Thoracic aorta (tissue), 2 donors: Measurements from ENCODE around the gene C1QTNF2. TPM values are rescaled to one million over a fixed set of nuclear protein-coding genes. Genes with fewer than 3 reads are reported as not detected.

ENCODE experiments used
- ATAC-seq: fragments of 150-250 bp; one replicate; pipeline ENCODE4 v1.8.0; 2017; ENCODE audit warnings: low read depth; ENCODE audit not compliant: insufficient number of reproducible peaks, low FRiP score
- DNase-seq: peaks from one replicate; pipeline ENCODE4 v3.0.0-alpha.2; 2020; ENCODE audit warnings: low spot score
- H3K27ac ChIP-seq, 2 donors: fragments of 200-600 bp; sonication (generic); 1 replicate in 1 of 2; 2 replicates in 1 of 2; pipeline ENCODE4 v1.5.1; 2016; ENCODE audit warnings: mild to moderate bottlenecking in 2 of 2, moderate library complexity in 2 of 2
- H3K27me3 ChIP-seq: fragments of 200-600 bp; sonication (generic); replicated peaks from 2 replicates; pipeline ENCODE4 v1.6.0; 2016; ENCODE audit warnings: mild to moderate bottlenecking; ENCODE audit not compliant: insufficient read depth
- H3K36me3 ChIP-seq: fragments of 200-600 bp; sonication (generic); one replicate; pipeline ENCODE4 v1.5.1; 2016
- H3K4me1 ChIP-seq, 2 donors: fragments of 200-600 bp; sonication (generic); 1 replicate in 1 of 2; 2 replicates in 1 of 2; pipeline versions ENCODE4 v1.5.1 to v1.6.0; 2016; ENCODE audit warnings: low read depth in 2 of 2, mild to moderate bottlenecking in 1 of 2; ENCODE audit not compliant: control insufficient read depth in 1 of 2
- H3K4me3 ChIP-seq: fragments of 200-600 bp; sonication (generic); 2 replicates; pipeline ENCODE4 v1.5.1; 2016; ENCODE audit warnings: mild to moderate bottlenecking
- H3K9me3 ChIP-seq: fragments of 200-600 bp; sonication (generic); 2 replicates; pipeline ENCODE4 v1.5.1; 2016
- total RNA-seq, 2 donors: library from RNA; depleted of rRNA; stranded (reverse); fragments of >200 nt; gene quantifications; one replicate each; pipeline versions ENCODE4 v1.1.0 to v1.2.3, GENCODE V29; 2016
- TF ChIP-seq, protein P1 (sequence below): fragments of 200-600 bp; sonication (generic); IDR thresholded peaks from one replicate; pipeline ENCODE4 v1.5.1; 2019; ENCODE audit warnings: antibody characterized with exemption

C1QTNF2 gene
- total RNA-seq, 2 donors from 2014 or later: 8.3 to 13.8 TPM

DNA sequence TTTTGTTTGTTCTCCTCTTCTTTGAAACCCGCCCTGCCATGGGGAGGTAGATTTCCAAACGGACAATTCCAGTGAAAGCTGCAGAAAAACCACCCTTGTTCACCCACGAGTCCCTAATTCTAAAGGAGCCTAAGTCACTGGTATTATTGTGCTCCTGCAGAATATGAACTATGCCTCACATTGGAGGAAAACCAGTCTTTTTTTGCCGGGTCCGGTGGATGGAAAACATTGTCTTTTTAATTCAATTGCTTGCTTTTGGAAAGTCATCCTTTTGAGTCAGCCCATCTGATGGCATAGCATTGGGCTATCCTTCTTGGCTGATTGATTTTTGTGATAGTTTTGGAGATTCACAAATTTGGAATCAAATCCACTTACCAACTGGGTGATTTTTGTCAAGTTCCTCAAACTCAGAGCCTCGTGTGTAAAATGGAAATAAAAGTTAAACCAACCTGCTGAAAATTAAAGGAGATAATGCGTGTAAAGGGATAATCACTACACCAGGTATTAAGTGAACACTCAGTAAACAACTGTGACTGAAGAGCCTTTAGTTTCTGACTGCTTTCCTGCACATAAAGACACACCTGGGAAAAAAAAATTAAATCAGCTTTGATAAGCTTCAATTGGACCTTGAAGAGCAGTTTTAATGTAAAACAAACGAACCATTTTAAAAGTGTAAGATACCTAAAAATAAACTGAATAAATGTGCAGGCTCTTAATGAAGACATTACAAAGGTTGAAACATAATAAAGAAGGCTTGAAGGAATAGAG lies 57.3 kb downstream of the C1QTNF2 start:
- no peaks in the 10 kb centered on the region for H3K9me3 ChIP-seq
- H3K4me3 ChIP-seq: peak overlapping the region; percentile 81
- no peaks in the 10 kb centered on the region for H3K27me3 ChIP-seq
- no peak for ATAC-seq
- H3K27ac ChIP-seq: no peak overlapping the region
- TF ChIP-seq, protein P1, sequence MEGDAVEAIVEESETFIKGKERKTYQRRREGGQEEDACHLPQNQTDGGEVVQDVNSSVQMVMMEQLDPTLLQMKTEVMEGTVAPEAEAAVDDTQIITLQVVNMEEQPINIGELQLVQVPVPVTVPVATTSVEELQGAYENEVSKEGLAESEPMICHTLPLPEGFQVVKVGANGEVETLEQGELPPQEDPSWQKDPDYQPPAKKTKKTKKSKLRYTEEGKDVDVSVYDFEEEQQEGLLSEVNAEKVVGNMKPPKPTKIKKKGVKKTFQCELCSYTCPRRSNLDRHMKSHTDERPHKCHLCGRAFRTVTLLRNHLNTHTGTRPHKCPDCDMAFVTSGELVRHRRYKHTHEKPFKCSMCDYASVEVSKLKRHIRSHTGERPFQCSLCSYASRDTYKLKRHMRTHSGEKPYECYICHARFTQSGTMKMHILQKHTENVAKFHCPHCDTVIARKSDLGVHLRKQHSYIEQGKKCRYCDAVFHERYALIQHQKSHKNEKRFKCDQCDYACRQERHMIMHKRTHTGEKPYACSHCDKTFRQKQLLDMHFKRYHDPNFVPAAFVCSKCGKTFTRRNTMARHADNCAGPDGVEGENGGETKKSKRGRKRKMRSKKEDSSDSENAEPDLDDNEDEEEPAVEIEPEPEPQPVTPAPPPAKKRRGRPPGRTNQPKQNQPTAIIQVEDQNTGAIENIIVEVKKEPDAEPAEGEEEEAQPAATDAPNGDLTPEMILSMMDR: no peak
- no peak for DNase-seq
- no peaks in the 10 kb centered on the region for H3K36me3 ChIP-seq
- H3K4me1 ChIP-seq: peaks cover 0 to 12% of the 10 kb centered on the region in 2 donors

DNA sequence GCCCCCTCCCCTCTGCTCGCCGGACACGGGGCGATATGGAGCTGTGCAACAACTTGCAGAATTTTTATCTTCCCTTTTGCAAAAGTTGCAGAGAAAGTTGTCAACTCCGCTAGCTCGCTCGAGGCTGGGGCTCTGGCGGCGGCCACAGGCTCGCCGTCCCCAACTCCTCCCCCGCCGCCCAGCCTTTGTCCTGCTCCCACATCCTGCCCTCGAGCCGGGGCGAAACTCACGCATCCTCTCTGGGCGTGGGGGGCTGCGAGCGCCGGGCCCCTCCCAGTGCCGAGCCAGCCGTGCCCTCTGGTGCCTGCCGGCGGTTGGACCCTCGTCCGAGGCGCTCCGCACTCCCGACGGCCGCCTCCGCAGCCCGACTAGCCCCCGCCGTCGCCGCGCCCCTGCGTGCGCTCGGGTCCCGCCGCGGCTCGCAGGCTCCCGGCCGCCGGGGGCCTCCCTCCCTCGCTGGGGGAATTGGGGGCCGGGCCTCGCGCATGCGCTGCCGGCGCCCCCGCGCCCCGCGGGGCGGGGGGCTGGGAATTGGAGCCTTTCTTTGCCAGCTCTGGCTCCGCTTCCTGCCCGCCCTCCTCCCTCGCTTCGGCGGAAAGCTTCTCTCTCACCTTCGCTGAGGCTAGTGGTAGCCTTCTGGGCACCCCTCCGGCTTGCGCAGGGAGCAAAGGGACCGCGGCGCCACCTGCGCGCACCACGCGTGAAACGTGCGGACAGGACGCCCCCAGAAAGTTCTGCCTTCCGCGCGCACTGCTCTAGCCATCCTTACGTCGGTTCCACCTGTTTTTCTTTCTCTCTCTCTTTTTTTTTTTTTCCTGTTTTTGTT lies 58.1 kb downstream of the C1QTNF2 start, which contains the start of gene CCNJL:
Gene CCNJL (minus strand): TSS at position 431 of the 826 bp plus-strand sequence. CDS start 641 bp downstream, outside the sequence.
- no peaks in the 10 kb centered on the region for H3K9me3 ChIP-seq
- no peak within 1 kb of the TSS for H3K27ac ChIP-seq
- TF ChIP-seq, protein P1: no peak
- H3K27me3 ChIP-seq: no peaks in the 10 kb centered on the region
- H3K4me3 ChIP-seq: peak within 1 kb of the TSS; percentile 81
- ATAC-seq (no peak), DNase-seq (no peak)
- H3K4me1 ChIP-seq: peaks cover 0 to 12% of the 10 kb centered on the region in 2 donors
- no peaks in the 10 kb centered on the region for H3K36me3 ChIP-seq

DNA sequence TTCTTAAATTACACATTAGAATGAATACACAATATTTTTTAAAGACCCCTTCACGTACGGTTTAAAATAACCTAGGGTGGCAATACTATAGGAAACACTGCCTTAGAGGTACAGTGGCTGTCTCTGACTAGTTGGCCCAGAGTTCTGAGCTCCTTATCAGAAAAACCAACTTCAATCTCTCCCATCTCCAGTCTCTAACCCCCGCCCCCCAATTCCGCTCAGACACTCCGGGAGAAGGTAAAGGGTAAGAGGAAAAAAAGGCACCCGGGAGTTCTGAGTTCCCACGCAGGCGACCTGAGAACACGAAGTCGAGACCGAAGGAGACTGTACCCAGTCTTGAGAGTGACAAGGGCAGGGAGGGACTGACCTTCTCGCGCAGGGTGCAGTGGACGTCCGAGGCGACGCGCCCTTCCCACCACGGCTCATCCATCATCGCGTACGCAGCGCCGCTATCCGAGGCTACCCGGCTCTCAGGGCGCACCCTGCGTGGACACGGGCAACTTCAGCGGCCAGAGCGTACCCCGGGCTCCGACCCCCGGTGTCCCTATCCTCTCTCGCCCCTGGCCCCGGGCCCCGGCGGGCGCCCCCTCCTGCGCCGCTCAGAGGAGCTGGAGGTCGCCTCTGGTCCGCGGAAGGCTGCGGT lies 58.8 kb downstream of the C1QTNF2 start:
- Histone ChIP-seq H3K4me3 (peak overlapping the region; percentile 81), H3K27ac (no peak overlapping the region), H3K36me3 (no peaks in the 10 kb centered on the region), H3K4me1 (peaks cover 0 to 12% of the 10 kb centered on the region in 2 donors), H3K27me3 (no peaks in the 10 kb centered on the region), H3K9me3 (no peaks in the 10 kb centered on the region)
- DNase-seq: no peak
- ATAC-seq: no peak
- TF ChIP-seq, protein P1: no peak

DNA sequence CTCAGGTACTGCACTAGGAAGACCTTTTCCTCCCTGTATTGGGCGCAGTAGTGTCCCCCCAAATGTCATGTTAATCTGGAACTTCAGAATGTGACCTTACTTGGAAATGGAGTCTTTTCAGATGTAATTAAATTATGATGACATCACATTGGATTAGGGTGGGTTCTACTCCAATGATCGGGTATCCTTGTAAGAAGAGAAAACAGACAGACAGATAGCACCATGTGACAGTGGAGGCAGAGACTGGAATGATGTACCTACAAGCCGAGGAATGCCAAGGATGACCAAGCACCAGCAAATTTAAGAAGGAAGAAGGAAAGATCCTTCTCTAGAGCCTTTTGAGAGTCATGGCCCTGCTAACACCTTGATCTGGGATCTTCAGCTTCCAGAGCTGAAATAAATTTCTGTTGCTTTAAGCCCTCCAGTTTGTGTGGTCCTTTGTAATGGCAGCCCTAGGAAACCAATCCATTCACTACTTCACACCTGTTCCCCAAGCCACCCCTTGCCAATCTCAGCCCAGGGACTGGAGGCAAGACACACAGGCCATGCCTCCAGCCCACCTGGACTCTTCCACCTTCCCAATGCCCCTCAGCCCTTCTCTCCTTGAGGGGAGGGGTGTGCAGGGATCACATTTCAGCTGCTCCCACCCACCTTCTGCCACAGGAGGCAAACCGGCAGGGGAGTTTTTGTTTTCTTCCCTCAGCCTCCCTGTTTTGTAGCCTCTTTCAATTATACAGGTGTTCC lies 59.7 kb downstream of the C1QTNF2 start:
- no peaks in the 10 kb centered on the region for H3K27me3 ChIP-seq
- peaks cover 0 to 12% of the 10 kb centered on the region in 2 donors for H3K4me1 ChIP-seq
- H3K9me3 ChIP-seq: no peaks in the 10 kb centered on the region
- DNase-seq: no peak
- TF ChIP-seq, protein P1: no peak
- no peaks in the 10 kb centered on the region for H3K36me3 ChIP-seq
- no peak overlapping the region for H3K4me3 ChIP-seq
- ATAC-seq: no peak
- H3K27ac ChIP-seq: no peak overlapping the region
